DOHH2 (cell line): ENCODE measurements around the gene PNPLA5.

Experiments used
- EZH2phosphoT487 ChIP-seq: fragments of 200-600 bp; sonication (generic); IDR thresholded peaks from 2 replicates; pipeline ENCODE4 v1.6.1; 2017; ENCODE audit warnings: borderline replicate concordance, mild to moderate bottlenecking, antibody characterized with exemption, low read length, moderate library complexity, mixed read lengths
- TF ChIP-seq, protein P1 (sequence below): fragments of 200-600 bp; sonication (generic); IDR thresholded peaks from one replicate; pipeline ENCODE4 v1.5.1; 2014; ENCODE audit warnings: antibody characterized with exemption, mild to moderate bottlenecking, low read depth, low read length; ENCODE audit not compliant: poor library complexity, severe bottlenecking

DNA sequence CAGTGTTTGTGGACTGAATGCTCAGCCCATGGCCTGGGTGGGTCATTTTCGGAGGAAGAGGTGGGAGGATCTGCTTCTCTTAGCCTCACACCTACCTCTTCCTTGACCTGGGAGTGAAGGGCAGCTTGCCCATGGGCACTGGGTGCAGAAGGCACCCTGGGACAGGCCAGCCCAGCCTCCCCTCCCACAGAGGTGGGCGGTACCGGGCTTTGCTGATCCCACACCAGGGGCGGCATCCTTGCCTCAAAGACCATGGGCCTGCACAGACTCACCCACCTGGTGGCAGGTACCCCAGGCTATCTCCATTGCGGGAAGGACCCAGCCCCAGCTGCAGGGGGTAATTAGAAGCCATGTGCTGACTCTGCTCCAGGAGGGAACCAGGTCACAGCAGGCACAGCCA, 1.5 kb upstream of the PNPLA5 start:
- TF ChIP-seq, protein P1, sequence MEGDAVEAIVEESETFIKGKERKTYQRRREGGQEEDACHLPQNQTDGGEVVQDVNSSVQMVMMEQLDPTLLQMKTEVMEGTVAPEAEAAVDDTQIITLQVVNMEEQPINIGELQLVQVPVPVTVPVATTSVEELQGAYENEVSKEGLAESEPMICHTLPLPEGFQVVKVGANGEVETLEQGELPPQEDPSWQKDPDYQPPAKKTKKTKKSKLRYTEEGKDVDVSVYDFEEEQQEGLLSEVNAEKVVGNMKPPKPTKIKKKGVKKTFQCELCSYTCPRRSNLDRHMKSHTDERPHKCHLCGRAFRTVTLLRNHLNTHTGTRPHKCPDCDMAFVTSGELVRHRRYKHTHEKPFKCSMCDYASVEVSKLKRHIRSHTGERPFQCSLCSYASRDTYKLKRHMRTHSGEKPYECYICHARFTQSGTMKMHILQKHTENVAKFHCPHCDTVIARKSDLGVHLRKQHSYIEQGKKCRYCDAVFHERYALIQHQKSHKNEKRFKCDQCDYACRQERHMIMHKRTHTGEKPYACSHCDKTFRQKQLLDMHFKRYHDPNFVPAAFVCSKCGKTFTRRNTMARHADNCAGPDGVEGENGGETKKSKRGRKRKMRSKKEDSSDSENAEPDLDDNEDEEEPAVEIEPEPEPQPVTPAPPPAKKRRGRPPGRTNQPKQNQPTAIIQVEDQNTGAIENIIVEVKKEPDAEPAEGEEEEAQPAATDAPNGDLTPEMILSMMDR: no peak
- no peak for TF ChIP-seq EZH2phosphoT487
